Neuronal stem cell (in vitro differentiated cells): ENCODE results near the gene TSHZ2.

Source experiments
- DNase-seq: peaks from one replicate; pipeline ENCODE4 v3.0.0-alpha.2; 2013; ENCODE audit warnings: low spot score
- H2AFZ ChIP-seq: one replicate; pipeline ENCODE4 v1.6.1; 2013; ENCODE audit warnings: mild to moderate bottlenecking, low read length, inconsistent platforms
- H2AK5ac ChIP-seq: 2 replicates; pipeline ENCODE4 v1.6.1; 2013; ENCODE audit warnings: low read depth, mild to moderate bottlenecking, inconsistent platforms, low read length, moderate library complexity, mixed read lengths
- H2BK120ac ChIP-seq: 2 replicates; pipeline ENCODE4 v1.6.1; 2013; ENCODE audit warnings: low read depth, mild to moderate bottlenecking, inconsistent platforms, low read length, moderate library complexity, mixed read lengths
- H2BK12ac ChIP-seq: one replicate; pipeline ENCODE4 v1.6.1; 2013; ENCODE audit warnings: low read length, inconsistent platforms
- H2BK15ac ChIP-seq: 2 replicates; pipeline ENCODE4 v1.6.1; 2013; ENCODE audit warnings: mild to moderate bottlenecking, low read length, inconsistent platforms, mixed read lengths
- H2BK5ac ChIP-seq: one replicate; pipeline ENCODE4 v1.6.1; 2013; ENCODE audit warnings: inconsistent platforms, mild to moderate bottlenecking, low read length, moderate library complexity
- H3K14ac ChIP-seq: one replicate; pipeline ENCODE4 v1.6.1; 2013; ENCODE audit warnings: low read length, inconsistent platforms
- H3K18ac ChIP-seq: 2 replicates; pipeline ENCODE4 v1.6.1; 2013; ENCODE audit warnings: low read length, inconsistent platforms
- H3K23ac ChIP-seq: 2 replicates; pipeline ENCODE4 v1.6.1; 2013; ENCODE audit warnings: low read depth, mild to moderate bottlenecking, mixed read lengths, low read length, inconsistent platforms; ENCODE audit not compliant: poor library complexity
- H3K27ac ChIP-seq: replicated peaks from 3 replicates; pipeline ENCODE4 v1.5.1; 2013; ENCODE audit warnings: low read length, inconsistent platforms
- H3K27me3 ChIP-seq, 3 experiments: 2 replicates each; pipeline ENCODE4 v1.6.1; 2013; ENCODE audit warnings: low read length in 3 of 3, mild to moderate bottlenecking in 2 of 3, inconsistent platforms in 1 of 3, low read depth in 1 of 3, mixed read lengths in 1 of 3, moderate library complexity in 1 of 3; ENCODE audit not compliant: control insufficient read depth in 3 of 3, insufficient read depth in 3 of 3
- H3K36me3 ChIP-seq, 2 donors: replicated peaks in 1 of 2; 2 replicates each; pipeline ENCODE4 v1.6.1; 2013; ENCODE audit warnings: low read length in 2 of 2; ENCODE audit not compliant: control insufficient read depth in 2 of 2, insufficient read depth in 2 of 2
- H3K4ac ChIP-seq: 2 replicates; pipeline ENCODE4 v1.6.1; 2013; ENCODE audit warnings: inconsistent platforms, mild to moderate bottlenecking, low read length, moderate library complexity
- H3K4me1 ChIP-seq, 2 donors: 1 replicate in 1 of 2; 2 replicates in 1 of 2; pipeline ENCODE4 v1.6.1; 2013; ENCODE audit warnings: low read length in 2 of 2, low read depth in 1 of 2; ENCODE audit not compliant: control insufficient read depth in 2 of 2, insufficient read depth in 1 of 2
- H3K4me2 ChIP-seq: one replicate; pipeline ENCODE4 v1.6.1; 2013; ENCODE audit warnings: mild to moderate bottlenecking, low read length, inconsistent platforms; ENCODE audit not compliant: insufficient read depth, poor library complexity, severe bottlenecking
- H3K4me3 ChIP-seq, 2 donors: 2 replicates each; pipeline ENCODE4 v1.5.1; 2013; ENCODE audit warnings: low read length in 2 of 2, mild to moderate bottlenecking in 2 of 2, inconsistent platforms in 1 of 2, moderate library complexity in 1 of 2
- H3K79me1 ChIP-seq: one replicate; pipeline ENCODE4 v1.6.1; 2013; ENCODE audit warnings: low read depth, mild to moderate bottlenecking, inconsistent platforms, low read length, moderate library complexity
- H3K9ac ChIP-seq: one replicate; pipeline ENCODE4 v1.6.1; 2013; ENCODE audit warnings: mild to moderate bottlenecking, low read depth, low read length, inconsistent platforms; ENCODE audit not compliant: poor library complexity
- H3K9me3 ChIP-seq, 2 donors: replicated peaks in 1 of 2; 2 replicates each; pipeline versions ENCODE3 to v1.6.1; 2013; ENCODE audit warnings: low read length in 2 of 2, mild to moderate bottlenecking in 2 of 2, inconsistent platforms in 1 of 2, low read depth in 1 of 2, mixed read lengths in 1 of 2, moderate library complexity in 1 of 2; ENCODE audit not compliant: control insufficient read depth in 2 of 2, insufficient read depth in 1 of 2
- H4K8ac ChIP-seq: one replicate; pipeline ENCODE4 v1.6.1; 2013; ENCODE audit warnings: low read depth, mild to moderate bottlenecking, inconsistent platforms, low read length, moderate library complexity
- H4K91ac ChIP-seq: one replicate; pipeline ENCODE4 v1.6.1; 2013; ENCODE audit warnings: low read length, low read depth, mild to moderate bottlenecking, inconsistent platforms; ENCODE audit not compliant: poor library complexity
- WGBS, 2 donors: extraction: QIAGEN DNeasy Blood & Tissue Kit; methylation state at CpG; one replicate each; pipeline ENCODE4 v1.1.7; 2013; ENCODE audit warnings: missing lambda C conversion rate in 2 of 2, mixed read lengths in 1 of 2; ENCODE audit not compliant: insufficient read length in 2 of 2, insufficient replicate concordance in 1 of 2; ENCODE audit errors: extremely low coverage in 2 of 2; 5-methylcytosine and 5-hydroxymethylcytosine counted together

The TSHZ2 gene

GRCh38 chr20:53205046-53205445 lies 232.9 kb downstream of the TSHZ2 start:
- no peak overlapping the region for H2AFZ ChIP-seq
- no peak overlapping the region for H2BK5ac ChIP-seq
- no peak overlapping the region for H2BK120ac ChIP-seq
- no peak overlapping the region for H2AK5ac ChIP-seq
- no peak overlapping the region for H3K4me2 ChIP-seq
- no peak overlapping the region for H3K18ac ChIP-seq
- H4K91ac ChIP-seq: no peak overlapping the region
- H3K27ac ChIP-seq: no peak overlapping the region
- no peak overlapping the region for H2BK12ac ChIP-seq
- H2BK15ac ChIP-seq: no peak overlapping the region
- H3K79me1 ChIP-seq: no peaks in the 10 kb centered on the region
- H3K9ac ChIP-seq: no peak overlapping the region
- no peaks in the 10 kb centered on the region for H3K27me3 ChIP-seq
- no peak overlapping the region for H4K8ac ChIP-seq
- peaks cover 2 to 9% of the 10 kb centered on the region in 2 donors for H3K4me1 ChIP-seq
- WGBS, 2 donors: no CpG with 5 or more reads among the region's 5 CpGs
- DNase-seq: no peak
- H3K9me3 ChIP-seq: no peaks in the 10 kb centered on the region
- no peak overlapping the region for H3K4me3 ChIP-seq
- no peaks in the 10 kb centered on the region for H3K36me3 ChIP-seq
- H3K23ac ChIP-seq: no peak overlapping the region
- H3K4ac ChIP-seq: no peak overlapping the region
- no peak overlapping the region for H3K14ac ChIP-seq

- H4K8ac ChIP-seq: no peak overlapping the region
- H3K27ac ChIP-seq: no peak overlapping the region
- no peak overlapping the region for H4K91ac ChIP-seq
- WGBS, 2 donors: no CpG with 5 or more reads among the region's 11 CpGs
- no peak overlapping the region for H2AK5ac ChIP-seq
- no peak overlapping the region for H2BK120ac ChIP-seq
- H3K9ac ChIP-seq: no peak overlapping the region
- no peaks in the 10 kb centered on the region for H3K79me1 ChIP-seq
- no peak overlapping the region for H2BK12ac ChIP-seq
- peak; percentile 30 for DNase-seq
- no peak overlapping the region for H3K23ac ChIP-seq
- H3K4me1 ChIP-seq: peaks cover 0 to 6% of the 10 kb centered on the region in 2 donors
- H3K14ac ChIP-seq: no peak overlapping the region
- no peak overlapping the region for H2BK5ac ChIP-seq
- H3K18ac ChIP-seq: no peak overlapping the region
- H3K27me3 ChIP-seq: no peaks in the 10 kb centered on the region
- no peak overlapping the region for H3K4ac ChIP-seq
- no peaks in the 10 kb centered on the region for H3K36me3 ChIP-seq
- H2AFZ ChIP-seq: no peak overlapping the region
- no peak overlapping the region for H2BK15ac ChIP-seq
- H3K4me3 ChIP-seq: no peak overlapping the region
- no peak overlapping the region for H3K4me2 ChIP-seq
- no peaks in the 10 kb centered on the region for H3K9me3 ChIP-seq
Observed at GRCh38 chr20:53208110-53208832, 236.1 kb downstream of the TSHZ2 start.

DNA sequence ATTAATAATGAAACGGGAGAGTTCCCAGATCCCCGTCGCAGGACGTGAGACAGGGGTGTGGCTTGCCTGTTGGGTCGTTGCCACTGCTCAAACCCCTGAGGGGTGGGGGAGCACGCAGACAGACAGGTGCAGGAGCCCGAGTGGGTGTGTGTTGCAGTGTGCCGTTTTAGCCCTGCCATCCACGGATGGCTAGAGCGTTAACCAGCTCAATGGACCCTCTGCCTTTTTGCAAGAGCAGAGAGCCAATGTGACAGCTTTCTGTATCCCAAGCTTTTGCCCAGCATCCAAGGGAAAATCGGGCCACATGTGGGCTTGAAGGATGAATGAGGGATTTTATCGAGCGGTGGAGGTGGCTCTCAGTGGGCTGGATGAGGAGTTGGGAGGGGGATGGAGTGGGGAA lies 237.9 kb downstream of the TSHZ2 start:
- no peak overlapping the region for H3K14ac ChIP-seq
- H3K9me3 ChIP-seq: no peaks in the 10 kb centered on the region
- no peak overlapping the region for H3K4ac ChIP-seq
- H2BK12ac ChIP-seq: peak overlapping the region; percentile 92
- no peak overlapping the region for H4K91ac ChIP-seq
- H4K8ac ChIP-seq: no peak overlapping the region
- H3K79me1 ChIP-seq: no peaks in the 10 kb centered on the region
- H3K27ac ChIP-seq: no peak overlapping the region
- no peak overlapping the region for H3K4me2 ChIP-seq
- H2AK5ac ChIP-seq: peak overlapping the region; percentile 54
- no peak overlapping the region for H3K4me3 ChIP-seq
- H2BK120ac ChIP-seq: no peak overlapping the region
- H3K36me3 ChIP-seq: no peaks in the 10 kb centered on the region
- H3K23ac ChIP-seq: no peak overlapping the region
- peak overlapping the region; percentile 88 for H3K18ac ChIP-seq
- no peak overlapping the region for H2AFZ ChIP-seq
- H3K27me3 ChIP-seq: no peaks in the 10 kb centered on the region
- no peak overlapping the region for H2BK15ac ChIP-seq
- DNase-seq: no peak
- H3K4me1 ChIP-seq: peaks cover 0 to 6% of the 10 kb centered on the region in 2 donors
- no CpG with 5 or more reads among the region's 13 CpGs for WGBS, 2 donors
- H2BK5ac ChIP-seq: no peak overlapping the region
- H3K9ac ChIP-seq: no peak overlapping the region

DNA sequence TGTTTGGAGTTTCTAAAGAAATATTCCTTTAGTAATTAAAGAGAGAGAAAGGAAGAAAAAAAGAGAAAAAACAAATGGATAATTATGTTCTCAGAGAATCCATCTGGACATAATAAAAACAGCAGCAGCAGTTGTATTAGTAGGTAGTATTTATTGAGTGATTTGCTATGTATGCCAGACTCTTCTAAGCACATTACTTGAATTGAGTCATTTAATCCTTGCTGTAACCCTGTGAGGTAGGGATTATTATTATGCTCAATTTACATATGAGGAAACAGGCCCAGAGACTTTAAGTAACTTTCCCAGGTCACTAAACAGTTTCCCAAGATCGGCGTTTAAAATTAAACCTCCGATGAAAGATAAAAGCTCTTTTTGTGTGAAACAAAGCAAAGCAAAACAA lies 238.8 kb downstream of the TSHZ2 start:
- DNase-seq: no peak
- H3K23ac ChIP-seq: no peak overlapping the region
- H3K36me3 ChIP-seq: no peaks in the 10 kb centered on the region
- H3K18ac ChIP-seq: no peak overlapping the region
- no peak overlapping the region for H2AFZ ChIP-seq
- H3K4me2 ChIP-seq: no peak overlapping the region
- H3K14ac ChIP-seq: no peak overlapping the region
- H4K8ac ChIP-seq: no peak overlapping the region
- H3K27ac ChIP-seq: no peak overlapping the region
- no peak overlapping the region for H2BK12ac ChIP-seq
- H3K4me3 ChIP-seq: no peak overlapping the region
- H2BK120ac ChIP-seq: no peak overlapping the region
- peaks cover 0 to 6% of the 10 kb centered on the region in 2 donors for H3K4me1 ChIP-seq
- H2AK5ac ChIP-seq: no peak overlapping the region
- no peak overlapping the region for H3K9ac ChIP-seq
- H4K91ac ChIP-seq: no peak overlapping the region
- no peak overlapping the region for H2BK15ac ChIP-seq
- no peaks in the 10 kb centered on the region for H3K79me1 ChIP-seq
- WGBS, 2 donors: no CpG with 5 or more reads among the region's 3 CpGs
- H3K9me3 ChIP-seq: no peaks in the 10 kb centered on the region
- H3K4ac ChIP-seq: no peak overlapping the region
- H3K27me3 ChIP-seq: no peaks in the 10 kb centered on the region
- no peak overlapping the region for H2BK5ac ChIP-seq
